Measurements from ENCODE around the gene TRIM10.

The TRIM10 gene

GRCh38 chr6:30154061-30154460 is 7.0 kb downstream of the TRIM10 start:
- Histone ChIP-seq H3K4me1 (ENCODE audit: control insufficient read depth, insufficient read depth, low read length, poor library complexity, severe bottlenecking) (no peaks in the 10 kb centered on the region), H3K27me3 (replicated peaks; ENCODE audit: control insufficient read depth, insufficient read depth, low read length, poor library complexity, severe bottlenecking) (no peaks in the 10 kb centered on the region), H3K36me3 (ENCODE audit: control insufficient read depth, insufficient read depth, low read length) (no peaks in the 10 kb centered on the region), H3K9me3 (ENCODE audit: control insufficient read depth, low read length) (no peaks in the 10 kb centered on the region), H3K27ac (ENCODE audit: insufficient read depth, low read length, poor library complexity, severe bottlenecking) (no peak overlapping the region), H3K4me3 (ENCODE audit: insufficient read depth, low read depth, low read length, poor library complexity, severe bottlenecking) (no peak overlapping the region)
- DNase-seq, result no peak

GRCh38 chr6:30152910-30153610 is 8.0 kb downstream of the TRIM10 start:
- no peak overlapping the region for H3K27ac ChIP-seq (ENCODE audit: insufficient read depth, low read length, poor library complexity, severe bottlenecking)

GRCh38 chr6:30152016-30152673 is 8.9 kb downstream of the TRIM10 start:
- H3K36me3 ChIP-seq (ENCODE audit: control insufficient read depth, insufficient read depth, low read length), result no peaks in the 10 kb centered on the region
- no peaks in the 10 kb centered on the region for H3K9me3 ChIP-seq (ENCODE audit: control insufficient read depth, low read length)
- DNase-seq, result no peak
- no peak overlapping the region for H3K4me3 ChIP-seq (ENCODE audit: insufficient read depth, low read depth, low read length, poor library complexity, severe bottlenecking)
- H3K4me1 ChIP-seq (ENCODE audit: control insufficient read depth, insufficient read depth, low read length, poor library complexity, severe bottlenecking), result no peaks in the 10 kb centered on the region
- H3K27me3 ChIP-seq (replicated peaks; ENCODE audit: control insufficient read depth, insufficient read depth, low read length, poor library complexity, severe bottlenecking), result peaks cover under 1% of the 10 kb centered on the region
- H3K27ac ChIP-seq (ENCODE audit: insufficient read depth, low read length, poor library complexity, severe bottlenecking), result no peak overlapping the region

More at GRCh38 chr6:30152910-30153610, 8.0 kb downstream of the TRIM10 start:
- H3K36me3 ChIP-seq (ENCODE audit: control insufficient read depth, insufficient read depth, low read length), result no peaks in the 10 kb centered on the region
- DNase-seq, result no peak
- H3K4me1 ChIP-seq (ENCODE audit: control insufficient read depth, insufficient read depth, low read length, poor library complexity, severe bottlenecking), result no peaks in the 10 kb centered on the region
- H3K4me3 ChIP-seq (ENCODE audit: insufficient read depth, low read depth, low read length, poor library complexity, severe bottlenecking), result no peak overlapping the region
- H3K27me3 ChIP-seq (replicated peaks; ENCODE audit: control insufficient read depth, insufficient read depth, low read length, poor library complexity, severe bottlenecking), result no peaks in the 10 kb centered on the region
- H3K9me3 ChIP-seq (ENCODE audit: control insufficient read depth, low read length), result no peaks in the 10 kb centered on the region

- peaks cover 3% of the 10 kb centered on the region for H3K27me3 ChIP-seq (replicated peaks; ENCODE audit: control insufficient read depth, insufficient read depth, low read length, poor library complexity, severe bottlenecking)
- H3K36me3 ChIP-seq (ENCODE audit: control insufficient read depth, insufficient read depth, low read length), result no peaks in the 10 kb centered on the region
- no peaks in the 10 kb centered on the region for H3K4me1 ChIP-seq (ENCODE audit: control insufficient read depth, insufficient read depth, low read length, poor library complexity, severe bottlenecking)
- no peak overlapping the region for H3K27ac ChIP-seq (ENCODE audit: insufficient read depth, low read length, poor library complexity, severe bottlenecking)
- DNase-seq, result no peak
- H3K4me3 ChIP-seq (ENCODE audit: insufficient read depth, low read depth, low read length, poor library complexity, severe bottlenecking), result no peak overlapping the region
- H3K9me3 ChIP-seq (ENCODE audit: control insufficient read depth, low read length), result no peaks in the 10 kb centered on the region
Measured at GRCh38 chr6:30151580-30151979, 9.4 kb downstream of the TRIM10 start.

GRCh38 chr6:30150671-30151395 is 10.2 kb downstream of the TRIM10 start:
- Histone ChIP-seq H3K27me3 (replicated peaks; ENCODE audit: control insufficient read depth, insufficient read depth, low read length, poor library complexity, severe bottlenecking) (peaks cover 3% of the 10 kb centered on the region), H3K27ac (ENCODE audit: insufficient read depth, low read length, poor library complexity, severe bottlenecking) (no peak overlapping the region), H3K9me3 (ENCODE audit: control insufficient read depth, low read length) (no peaks in the 10 kb centered on the region), H3K4me1 (ENCODE audit: control insufficient read depth, insufficient read depth, low read length, poor library complexity, severe bottlenecking) (no peaks in the 10 kb centered on the region), H3K36me3 (ENCODE audit: control insufficient read depth, insufficient read depth, low read length) (no peaks in the 10 kb centered on the region), H3K4me3 (ENCODE audit: insufficient read depth, low read depth, low read length, poor library complexity, severe bottlenecking) (no peak overlapping the region)
- DNase-seq, result no peak

GRCh38 chr6:30149858-30150550 is 11.0 kb downstream of the TRIM10 start:
- no peak for DNase-seq
- Histone ChIP-seq H3K4me1 (ENCODE audit: control insufficient read depth, insufficient read depth, low read length, poor library complexity, severe bottlenecking) (no peaks in the 10 kb centered on the region), H3K27me3 (replicated peaks; ENCODE audit: control insufficient read depth, insufficient read depth, low read length, poor library complexity, severe bottlenecking) (peaks cover 3% of the 10 kb centered on the region), H3K27ac (ENCODE audit: insufficient read depth, low read length, poor library complexity, severe bottlenecking) (no peak overlapping the region), H3K36me3 (ENCODE audit: control insufficient read depth, insufficient read depth, low read length) (no peaks in the 10 kb centered on the region), H3K9me3 (ENCODE audit: control insufficient read depth, low read length) (no peaks in the 10 kb centered on the region), H3K4me3 (ENCODE audit: insufficient read depth, low read depth, low read length, poor library complexity, severe bottlenecking) (no peak overlapping the region)

GRCh38 chr6:30149234-30149633 is 11.8 kb downstream of the TRIM10 start:
- DNase-seq, result no peak
- peaks cover 3% of the 10 kb centered on the region for H3K27me3 ChIP-seq (replicated peaks; ENCODE audit: control insufficient read depth, insufficient read depth, low read length, poor library complexity, severe bottlenecking)
- no peaks in the 10 kb centered on the region for H3K36me3 ChIP-seq (ENCODE audit: control insufficient read depth, insufficient read depth, low read length)
- no peak overlapping the region for H3K4me3 ChIP-seq (ENCODE audit: insufficient read depth, low read depth, low read length, poor library complexity, severe bottlenecking)
- H3K27ac ChIP-seq (ENCODE audit: insufficient read depth, low read length, poor library complexity, severe bottlenecking), result no peak overlapping the region
- no peaks in the 10 kb centered on the region for H3K9me3 ChIP-seq (ENCODE audit: control insufficient read depth, low read length)
- no peaks in the 10 kb centered on the region for H3K4me1 ChIP-seq (ENCODE audit: control insufficient read depth, insufficient read depth, low read length, poor library complexity, severe bottlenecking)

GRCh38 chr6:30147096-30147495 is 13.9 kb downstream of the TRIM10 start:
- peaks cover 3% of the 10 kb centered on the region for H3K27me3 ChIP-seq (replicated peaks; ENCODE audit: control insufficient read depth, insufficient read depth, low read length, poor library complexity, severe bottlenecking)
- no peaks in the 10 kb centered on the region for H3K4me1 ChIP-seq (ENCODE audit: control insufficient read depth, insufficient read depth, low read length, poor library complexity, severe bottlenecking)
- DNase-seq, result no peak
- H3K9me3 ChIP-seq (ENCODE audit: control insufficient read depth, low read length), result no peaks in the 10 kb centered on the region
- no peaks in the 10 kb centered on the region for H3K36me3 ChIP-seq (ENCODE audit: control insufficient read depth, insufficient read depth, low read length)
- no peak overlapping the region for H3K4me3 ChIP-seq (ENCODE audit: insufficient read depth, low read depth, low read length, poor library complexity, severe bottlenecking)
- no peak overlapping the region for H3K27ac ChIP-seq (ENCODE audit: insufficient read depth, low read length, poor library complexity, severe bottlenecking)

GRCh38 chr6:30145818-30146217 is 15.2 kb downstream of the TRIM10 start:
- peaks cover 3% of the 10 kb centered on the region for H3K27me3 ChIP-seq (replicated peaks; ENCODE audit: control insufficient read depth, insufficient read depth, low read length, poor library complexity, severe bottlenecking)
- DNase-seq, result no peak
- no peak overlapping the region for H3K27ac ChIP-seq (ENCODE audit: insufficient read depth, low read length, poor library complexity, severe bottlenecking)
- H3K4me1 ChIP-seq (ENCODE audit: control insufficient read depth, insufficient read depth, low read length, poor library complexity, severe bottlenecking), result no peaks in the 10 kb centered on the region
- no peaks in the 10 kb centered on the region for H3K36me3 ChIP-seq (ENCODE audit: control insufficient read depth, insufficient read depth, low read length)
- no peak overlapping the region for H3K4me3 ChIP-seq (ENCODE audit: insufficient read depth, low read depth, low read length, poor library complexity, severe bottlenecking)
- H3K9me3 ChIP-seq (ENCODE audit: control insufficient read depth, low read length), result no peaks in the 10 kb centered on the region
